ENCODE measurements around the gene GALR3.

Gene GALR3

DNA sequence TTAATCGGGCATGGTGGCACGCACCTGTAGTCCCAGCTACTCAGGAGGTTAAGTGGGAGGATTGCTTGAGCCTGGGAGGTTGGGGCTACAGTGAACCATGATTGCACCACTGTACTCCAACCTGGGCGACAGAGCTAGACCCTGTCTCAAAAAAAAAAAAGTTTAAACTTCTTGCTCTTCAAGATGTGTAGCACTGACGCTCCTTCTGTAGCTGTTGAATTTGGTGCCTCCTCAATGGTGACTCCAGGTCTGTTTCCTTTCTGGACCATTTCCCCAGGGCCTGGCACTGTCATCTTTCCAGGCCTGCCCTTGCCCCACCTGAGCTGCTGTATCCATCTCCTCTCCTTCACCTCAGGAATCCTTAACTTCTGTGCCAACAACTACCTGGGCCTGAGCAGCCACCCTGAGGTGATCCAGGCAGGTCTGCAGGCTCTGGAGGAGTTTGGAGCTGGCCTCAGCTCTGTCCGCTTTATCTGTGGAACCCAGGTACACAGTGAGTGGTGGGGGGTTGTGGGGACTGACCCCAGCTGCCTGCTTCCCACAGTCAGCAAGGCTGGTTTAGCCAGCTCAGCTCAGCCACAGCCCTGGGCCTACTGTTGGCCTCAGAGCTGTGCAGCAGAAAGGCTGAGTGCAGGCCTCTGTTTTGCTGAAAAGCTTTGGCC lies 13.4 kb upstream of the GALR3 start:
- Histone ChIP-seq H2BK5ac (ENCODE audit: low read length) (no peak overlapping the region), H3K27ac (ENCODE audit: low read depth, low read length) (no peak overlapping the region), H3K4ac (ENCODE audit: low read depth, low read length) (no peak overlapping the region), H3K9ac (ENCODE audit: low read length) (no peak overlapping the region), H2AK5ac (ENCODE audit: low read length) (no peak overlapping the region), H2BK15ac (replicated peaks; ENCODE audit: low read depth) (no peak overlapping the region), H4K5ac (ENCODE audit: low read length) (no peak overlapping the region), H3K4me3 (ENCODE audit: low read length) (no peak overlapping the region), H3K36me3 (ENCODE audit: control insufficient read depth, insufficient read depth, low read length) (no peaks in the 10 kb centered on the region), H2BK120ac (ENCODE audit: low read depth, low read length) (no peak overlapping the region), H3K4me2 (ENCODE audit: low read length) (no peak overlapping the region), H3K23ac (ENCODE audit: low read length) (no peak overlapping the region), H3K18ac (ENCODE audit: low read length) (no peak overlapping the region), H3K4me1 (ENCODE audit: control insufficient read depth, low read depth, low read length) (peaks cover 3% of the 10 kb centered on the region), H3K56ac (ENCODE audit: low read length) (no peak overlapping the region), H4K8ac (ENCODE audit: low read depth, low read length) (no peak overlapping the region), H3K79me1 (ENCODE audit: low read length) (no peaks in the 10 kb centered on the region), H3K79me2 (ENCODE audit: control insufficient read depth, insufficient read depth, low read length) (no peaks in the 10 kb centered on the region), H3K27me3 (ENCODE audit: insufficient read depth, low read length, poor library complexity) (peaks cover 18% of the 10 kb centered on the region)
- no CpG with 5 or more reads among the region's 5 CpGs for WGBS (ENCODE audit: extremely low coverage, insufficient coverage, low lambda C conversion rate)
- no peak for DNase-seq

DNA sequence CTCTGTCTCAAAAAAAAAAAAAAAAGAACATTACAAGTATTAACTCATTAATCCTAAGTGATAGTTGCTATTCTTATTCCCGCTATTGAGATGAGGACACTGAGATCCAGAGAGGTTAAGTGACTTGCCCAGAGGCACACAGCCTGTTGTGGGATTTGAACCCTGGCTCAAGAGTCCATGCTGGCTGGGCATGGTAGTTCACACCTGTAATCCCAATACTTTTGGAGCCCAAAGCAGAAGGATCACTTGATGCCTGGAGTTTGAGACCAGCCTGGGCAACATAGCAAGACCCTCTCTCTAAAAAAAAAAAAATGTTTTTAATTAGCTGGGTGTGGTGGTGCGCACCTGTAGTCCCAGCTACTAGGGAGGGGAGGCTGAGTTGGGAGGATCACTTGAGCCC lies 11.3 kb upstream of the GALR3 start:
- no CpG with 5 or more reads among the region's 2 CpGs for WGBS (ENCODE audit: extremely low coverage, insufficient coverage, low lambda C conversion rate)

DNA sequence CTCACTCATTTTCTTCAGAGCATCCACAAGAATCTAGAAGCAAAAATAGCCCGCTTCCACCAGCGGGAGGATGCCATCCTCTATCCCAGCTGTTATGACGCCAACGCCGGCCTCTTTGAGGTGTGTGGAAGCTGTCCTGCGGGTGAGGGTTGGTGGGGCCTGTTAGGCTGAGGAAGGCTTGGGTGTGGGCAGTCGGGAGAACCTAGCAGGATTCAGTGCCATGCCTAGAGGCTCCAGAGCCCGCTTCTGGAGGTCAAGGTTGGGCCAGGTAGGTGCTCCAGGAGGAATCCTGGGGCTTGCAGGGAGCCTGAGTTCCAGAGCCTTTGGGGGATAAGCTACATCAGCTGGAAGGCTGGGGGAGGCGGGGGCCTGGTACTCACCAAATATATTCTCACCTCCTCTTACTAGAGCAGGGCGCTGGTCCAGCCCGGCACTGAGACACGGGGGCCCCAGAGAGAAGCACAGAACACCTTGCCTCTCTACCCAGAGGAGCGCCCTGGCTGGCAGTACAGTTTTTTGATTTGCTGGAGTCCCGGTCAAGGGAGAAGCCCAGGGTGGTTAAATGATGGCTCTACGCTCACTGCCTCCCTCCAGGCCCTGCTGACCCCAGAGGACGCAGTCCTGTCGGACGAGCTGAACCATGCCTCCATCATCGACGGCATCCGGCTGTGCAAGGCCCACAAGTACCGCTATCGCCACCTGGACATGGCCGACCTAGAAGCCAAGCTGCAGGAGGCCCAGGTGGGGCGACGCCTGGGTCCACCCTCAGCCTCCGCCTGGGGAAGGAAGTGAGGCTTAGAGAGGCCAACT lies 10.1 kb upstream of the GALR3 start:
- no peaks in the 10 kb centered on the region for H3K79me1 ChIP-seq (ENCODE audit: low read length)
- H3K4me1 ChIP-seq (ENCODE audit: control insufficient read depth, low read depth, low read length), result no peaks in the 10 kb centered on the region
- H2BK5ac ChIP-seq (ENCODE audit: low read length), result no peak overlapping the region
- no peak overlapping the region for H4K8ac ChIP-seq (ENCODE audit: low read depth, low read length)
- no peak for DNase-seq
- H3K18ac ChIP-seq (ENCODE audit: low read length), result no peak overlapping the region
- no peak overlapping the region for H4K5ac ChIP-seq (ENCODE audit: low read length)
- no peak overlapping the region for H3K9ac ChIP-seq (ENCODE audit: low read length)
- H2BK15ac ChIP-seq (replicated peaks; ENCODE audit: low read depth), result no peak overlapping the region
- H3K56ac ChIP-seq (ENCODE audit: low read length), result no peak overlapping the region
- no peak overlapping the region for H3K27ac ChIP-seq (ENCODE audit: low read depth, low read length)
- no peak overlapping the region for H2BK120ac ChIP-seq (ENCODE audit: low read depth, low read length)
- H3K23ac ChIP-seq (ENCODE audit: low read length), result no peak overlapping the region
- H3K27me3 ChIP-seq (ENCODE audit: insufficient read depth, low read length, poor library complexity), result peaks cover 7% of the 10 kb centered on the region
- H3K4me2 ChIP-seq (ENCODE audit: low read length), result no peak overlapping the region
- no peak overlapping the region for H3K4ac ChIP-seq (ENCODE audit: low read depth, low read length)
- H3K36me3 ChIP-seq (ENCODE audit: control insufficient read depth, insufficient read depth, low read length), result no peaks in the 10 kb centered on the region
- H3K4me3 ChIP-seq (ENCODE audit: low read length), result no peak overlapping the region
- H2AK5ac ChIP-seq (ENCODE audit: low read length), result no peak overlapping the region
- no peaks in the 10 kb centered on the region for H3K79me2 ChIP-seq (ENCODE audit: control insufficient read depth, insufficient read depth, low read length)
- WGBS (ENCODE audit: extremely low coverage, insufficient coverage, low lambda C conversion rate), result no CpG with 5 or more reads among the region's 27 CpGs

More for the DNA sequence above, 11.3 kb upstream of the GALR3 start:
- H3K23ac ChIP-seq (ENCODE audit: low read length), result no peak overlapping the region
- H3K27me3 ChIP-seq (ENCODE audit: insufficient read depth, low read length, poor library complexity), result peaks cover 7% of the 10 kb centered on the region
- no peaks in the 10 kb centered on the region for H3K36me3 ChIP-seq (ENCODE audit: control insufficient read depth, insufficient read depth, low read length)
- H3K79me1 ChIP-seq (ENCODE audit: low read length), result no peaks in the 10 kb centered on the region
- H3K4me1 ChIP-seq (ENCODE audit: control insufficient read depth, low read depth, low read length), result no peaks in the 10 kb centered on the region
- H3K56ac ChIP-seq (ENCODE audit: low read length), result no peak overlapping the region
- H4K5ac ChIP-seq (ENCODE audit: low read length), result no peak overlapping the region
- H3K27ac ChIP-seq (ENCODE audit: low read depth, low read length), result no peak overlapping the region
- no peak overlapping the region for H3K18ac ChIP-seq (ENCODE audit: low read length)
- H3K79me2 ChIP-seq (ENCODE audit: control insufficient read depth, insufficient read depth, low read length), result no peaks in the 10 kb centered on the region
- no peak overlapping the region for H3K9ac ChIP-seq (ENCODE audit: low read length)
- H2AK5ac ChIP-seq (ENCODE audit: low read length), result no peak overlapping the region
- H2BK15ac ChIP-seq (replicated peaks; ENCODE audit: low read depth), result no peak overlapping the region
- no peak overlapping the region for H3K4me3 ChIP-seq (ENCODE audit: low read length)
- H3K4ac ChIP-seq (ENCODE audit: low read depth, low read length), result no peak overlapping the region
- no peak overlapping the region for H2BK120ac ChIP-seq (ENCODE audit: low read depth, low read length)
- no peak overlapping the region for H2BK5ac ChIP-seq (ENCODE audit: low read length)
- H4K8ac ChIP-seq (ENCODE audit: low read depth, low read length), result no peak overlapping the region
- no peak overlapping the region for H3K4me2 ChIP-seq (ENCODE audit: low read length)
- no peak for DNase-seq

DNA sequence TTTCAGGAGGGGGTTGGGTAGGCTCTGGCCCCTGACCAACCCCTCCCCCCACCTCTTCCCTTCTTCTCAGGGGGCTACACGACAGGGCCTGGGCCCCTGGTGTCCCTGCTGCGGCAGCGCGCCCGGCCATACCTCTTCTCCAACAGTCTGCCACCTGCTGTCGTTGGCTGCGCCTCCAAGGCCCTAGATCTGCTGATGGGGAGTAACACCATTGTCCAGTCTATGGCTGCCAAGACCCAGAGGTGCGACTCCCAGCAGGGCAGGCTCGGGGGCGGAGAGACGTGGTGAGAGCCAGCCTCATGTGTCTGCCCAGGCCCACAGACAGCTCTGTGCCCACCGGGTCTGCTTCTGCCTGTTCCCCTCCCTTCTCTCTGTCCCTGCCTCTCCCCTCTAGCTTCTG lies 7.6 kb upstream of the GALR3 start:
- H4K5ac ChIP-seq (ENCODE audit: low read length), result no peak overlapping the region
- no peak overlapping the region for H2AK5ac ChIP-seq (ENCODE audit: low read length)
- peaks cover 5% of the 10 kb centered on the region for H3K4me1 ChIP-seq (ENCODE audit: control insufficient read depth, low read depth, low read length)
- H4K8ac ChIP-seq (ENCODE audit: low read depth, low read length), result no peak overlapping the region
- no peak for DNase-seq
- no peak overlapping the region for H3K9ac ChIP-seq (ENCODE audit: low read length)
- no CpG with 5 or more reads among the region's 12 CpGs for WGBS (ENCODE audit: extremely low coverage, insufficient coverage, low lambda C conversion rate)
- no peak overlapping the region for H3K27ac ChIP-seq (ENCODE audit: low read depth, low read length)
- no peak overlapping the region for H2BK15ac ChIP-seq (replicated peaks; ENCODE audit: low read depth)
- H3K4ac ChIP-seq (ENCODE audit: low read depth, low read length), result no peak overlapping the region
- peaks cover 6% of the 10 kb centered on the region for H3K27me3 ChIP-seq (ENCODE audit: insufficient read depth, low read length, poor library complexity)
- no peaks in the 10 kb centered on the region for H3K36me3 ChIP-seq (ENCODE audit: control insufficient read depth, insufficient read depth, low read length)
- no peaks in the 10 kb centered on the region for H3K79me1 ChIP-seq (ENCODE audit: low read length)
- H3K79me2 ChIP-seq (ENCODE audit: control insufficient read depth, insufficient read depth, low read length), result no peaks in the 10 kb centered on the region
- H2BK120ac ChIP-seq (ENCODE audit: low read depth, low read length), result no peak overlapping the region
- no peak overlapping the region for H3K23ac ChIP-seq (ENCODE audit: low read length)
- no peak overlapping the region for H2BK5ac ChIP-seq (ENCODE audit: low read length)
- no peak overlapping the region for H3K18ac ChIP-seq (ENCODE audit: low read length)
- no peak overlapping the region for H3K4me3 ChIP-seq (ENCODE audit: low read length)
- no peak overlapping the region for H3K4me2 ChIP-seq (ENCODE audit: low read length)
- H3K56ac ChIP-seq (ENCODE audit: low read length), result no peak overlapping the region

DNA sequence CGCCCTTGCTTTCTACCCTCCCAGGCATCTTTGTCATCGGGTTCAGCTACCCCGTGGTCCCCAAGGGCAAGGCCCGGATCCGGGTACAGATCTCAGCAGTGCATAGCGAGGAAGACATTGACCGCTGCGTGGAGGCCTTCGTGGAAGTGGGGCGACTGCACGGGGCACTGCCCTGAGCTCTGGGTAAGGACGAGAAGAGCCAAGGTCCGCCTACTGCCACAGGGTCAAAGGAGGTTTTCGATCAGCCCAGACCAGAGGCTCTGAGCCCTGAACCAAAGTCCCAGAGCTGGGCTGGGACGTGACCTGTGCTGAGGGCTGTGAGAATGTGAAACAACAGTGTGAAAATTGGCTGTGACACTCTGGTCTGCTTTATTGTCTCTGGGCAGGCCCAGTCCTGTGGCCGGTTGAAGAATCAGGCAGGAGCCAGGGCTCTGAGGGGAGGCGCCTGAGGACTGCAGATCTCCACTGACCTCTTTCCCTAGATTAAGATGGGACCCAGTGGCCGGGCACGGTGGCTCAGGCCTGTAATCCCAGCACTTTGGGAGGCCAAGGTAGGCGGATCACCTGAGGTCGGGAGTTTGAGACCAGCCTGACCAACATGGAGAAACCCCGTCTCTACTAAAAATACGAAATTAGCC lies 6.5 kb upstream of the GALR3 start:
- Histone ChIP-seq H3K79me1 (ENCODE audit: low read length) (no peaks in the 10 kb centered on the region), H4K5ac (ENCODE audit: low read length) (no peak overlapping the region), H2BK120ac (ENCODE audit: low read depth, low read length) (no peak overlapping the region), H3K27ac (ENCODE audit: low read depth, low read length) (no peak overlapping the region), H3K27me3 (ENCODE audit: insufficient read depth, low read length, poor library complexity) (peaks cover 6% of the 10 kb centered on the region), H4K8ac (ENCODE audit: low read depth, low read length) (no peak overlapping the region), H3K4ac (ENCODE audit: low read depth, low read length) (no peak overlapping the region), H2AK5ac (ENCODE audit: low read length) (no peak overlapping the region), H3K4me1 (ENCODE audit: control insufficient read depth, low read depth, low read length) (peaks cover 5% of the 10 kb centered on the region), H2BK15ac (replicated peaks; ENCODE audit: low read depth) (no peak overlapping the region), H3K18ac (ENCODE audit: low read length) (no peak overlapping the region), H3K79me2 (ENCODE audit: control insufficient read depth, insufficient read depth, low read length) (no peaks in the 10 kb centered on the region), H3K36me3 (ENCODE audit: control insufficient read depth, insufficient read depth, low read length) (no peaks in the 10 kb centered on the region), H2BK5ac (ENCODE audit: low read length) (no peak overlapping the region), H3K23ac (ENCODE audit: low read length) (no peak overlapping the region), H3K56ac (ENCODE audit: low read length) (no peak overlapping the region), H3K9ac (ENCODE audit: low read length) (no peak overlapping the region), H3K4me3 (ENCODE audit: low read length) (no peak overlapping the region), H3K4me2 (ENCODE audit: low read length) (no peak overlapping the region)
- WGBS (ENCODE audit: extremely low coverage, insufficient coverage, low lambda C conversion rate), result no CpG with 5 or more reads among the region's 23 CpGs
- DNase-seq, result no peak
